HEK293 (cell line): ENCODE measurements around the gene LSMEM2.

Experiments used
- CTCF ChIA-PET: fragments of 350-600 bp; formaldehyde crosslinking; extraction: SDS; loops from one replicate; lab custom pipeline; 2021; ENCODE audit warnings: antibody characterized with exemption; lab: Yijun Ruan, JAX
- POLR2A ChIA-PET: fragments of 300-600 bp; formaldehyde crosslinking; extraction: SDS; loops from one replicate; lab custom pipeline; 2020; ENCODE audit warnings: antibody characterized with exemption, inconsistent platforms; lab: Yijun Ruan, JAX
- H3K27ac ChIP-seq: fragments of 200-500 bp; sonication (Bioruptor generic); 2 replicates; pipeline ENCODE4 v1.5.1; 2014; ENCODE audit warnings: low read depth, low read length, control low read depth, inconsistent platforms; ENCODE audit errors: extremely low read depth
- H3K36me3 ChIP-seq, 2 experiments: fragments of 200-500 bp in 1 of 2; sonication (Bioruptor generic) in 1 of 2; 1 replicate in 1 of 2; 2 replicates in 1 of 2; pipeline ENCODE4 v1.5.1; 2014 to 2017; ENCODE audit warnings: inconsistent platforms in 2 of 2, low read length in 2 of 2; ENCODE audit not compliant: control insufficient read depth in 2 of 2, insufficient read depth in 1 of 2
- H3K4me1 ChIP-seq: fragments of 200-500 bp; sonication (Bioruptor generic); 2 replicates; pipeline ENCODE4 v1.5.1; 2014; ENCODE audit warnings: mild to moderate bottlenecking, low read length, inconsistent platforms; ENCODE audit not compliant: control insufficient read depth, insufficient read depth
- H3K4me3 ChIP-seq: 2 replicates; pipeline ENCODE4 v1.5.1; 2011; ENCODE audit warnings: low read depth, mild to moderate bottlenecking, control low read depth, low read length, moderate library complexity
- H3K9me3 ChIP-seq: fragments of 200-500 bp; sonication (Bioruptor generic); 2 replicates; pipeline ENCODE4 v1.5.1; 2014; ENCODE audit warnings: low read depth, low read length, inconsistent platforms; ENCODE audit not compliant: control insufficient read depth, insufficient read depth
- GFI1B ChIP-seq: fragments of 450-650 bp; formaldehyde crosslinking; IDR thresholded peaks from 2 replicates; pipeline ENCODE4 v1.5.1; 2016; ENCODE audit warnings: missing biosample characterization, missing genetic modification characterization
- MZF1 ChIP-seq: fragments of 450-650 bp; formaldehyde crosslinking; IDR thresholded peaks from 2 replicates; pipeline ENCODE4 v1.5.1; 2017; ENCODE audit warnings: missing biosample characterization, missing genetic modification characterization, borderline replicate concordance
- REPIN1 ChIP-seq: fragments of 450-650 bp; formaldehyde crosslinking; IDR thresholded peaks from 2 replicates; pipeline ENCODE4 v1.5.1; 2017; ENCODE audit warnings: missing biosample characterization, missing genetic modification characterization, low read depth
- ZBTB20 ChIP-seq: fragments of 450-650 bp; formaldehyde crosslinking; IDR thresholded peaks from 2 replicates; pipeline ENCODE4 v1.5.1; 2016; ENCODE audit warnings: missing biosample characterization, missing genetic modification characterization
- ZNF121 ChIP-seq: fragments of 450-650 bp; formaldehyde crosslinking; IDR thresholded peaks from 2 replicates; pipeline ENCODE4 v1.5.1; 2016; ENCODE audit warnings: missing biosample characterization, missing genetic modification characterization
- ZNF169 ChIP-seq: fragments of 450-650 bp; formaldehyde crosslinking; IDR thresholded peaks from 2 replicates; pipeline ENCODE4 v1.5.1; 2016; ENCODE audit warnings: missing biosample characterization, missing genetic modification characterization
- ZNF174 ChIP-seq: fragments of 450-650 bp; formaldehyde crosslinking; IDR thresholded peaks from 2 replicates; pipeline ENCODE4 v1.5.0; 2017; ENCODE audit warnings: missing biosample characterization, mild to moderate bottlenecking, missing genetic modification characterization
- ZNF223 ChIP-seq: fragments of 450-650 bp; formaldehyde crosslinking; IDR thresholded peaks from 2 replicates; pipeline ENCODE4 v1.5.1; 2016; ENCODE audit warnings: missing biosample characterization, missing genetic modification characterization
- ZNF274 ChIP-seq, 2 experiments: fragments of 200-500 bp in 1 of 2; fragments of 450-650 bp in 1 of 2; sonication (Bioruptor generic) in 1 of 2; formaldehyde crosslinking in 1 of 2; IDR thresholded peaks; 2 replicates each; pipeline versions ENCODE4 v1.5.1 to v1.6.1; 2014 to 2016; ENCODE audit warnings: borderline replicate concordance in 1 of 2, inconsistent platforms in 1 of 2, low read length in 1 of 2, missing biosample characterization in 1 of 2, missing genetic modification characterization in 1 of 2
- ZNF335 ChIP-seq: fragments of 450-650 bp; formaldehyde crosslinking; conservative IDR thresholded peaks from 2 replicates; pipeline ENCODE4 v1.5.1; 2016; ENCODE audit warnings: missing biosample characterization, missing genetic modification characterization
- ZNF433 ChIP-seq: fragments of 450-650 bp; formaldehyde crosslinking; IDR thresholded peaks from 2 replicates; pipeline ENCODE4 v1.5.1; 2016; ENCODE audit warnings: missing biosample characterization, missing genetic modification characterization, low read depth
- ZNF48 ChIP-seq: fragments of 450-650 bp; formaldehyde crosslinking; IDR thresholded peaks from 2 replicates; pipeline ENCODE4 v1.5.1; 2016; ENCODE audit warnings: missing biosample characterization, missing genetic modification characterization
- ZNF501 ChIP-seq: fragments of 450-650 bp; formaldehyde crosslinking; IDR thresholded peaks from 2 replicates; pipeline ENCODE4 v1.5.1; 2016; ENCODE audit warnings: missing biosample characterization, missing genetic modification characterization
- ZNF521 ChIP-seq: fragments of 450-650 bp; formaldehyde crosslinking; IDR thresholded peaks from 2 replicates; pipeline ENCODE4 v1.5.1; 2017; ENCODE audit warnings: missing biosample characterization, mild to moderate bottlenecking, missing genetic modification characterization
- ZNF561 ChIP-seq: fragments of 450-650 bp; IDR thresholded peaks from 2 replicates; pipeline ENCODE4 v1.5.1; 2018; ENCODE audit warnings: missing biosample characterization, missing genetic modification characterization, borderline replicate concordance
- ZNF600 ChIP-seq: fragments of 450-650 bp; formaldehyde crosslinking; IDR thresholded peaks from 2 replicates; pipeline ENCODE4 v1.5.1; 2016; ENCODE audit warnings: missing biosample characterization, missing genetic modification characterization
- ZNF626 ChIP-seq: fragments of 450-650 bp; sonication (Bioruptor Pico); formaldehyde crosslinking; IDR thresholded peaks from 2 replicates; pipeline ENCODE4 v1.5.1; 2018; ENCODE audit warnings: missing biosample characterization, missing genetic modification characterization, inconsistent platforms
- ZNF76 ChIP-seq: fragments of 450-650 bp; formaldehyde crosslinking; IDR thresholded peaks from 2 replicates; pipeline ENCODE4; 2016; ENCODE audit warnings: low read depth, missing biosample characterization, missing genetic modification characterization, borderline replicate concordance
- ZSCAN16 ChIP-seq: fragments of 450-650 bp; formaldehyde crosslinking; IDR thresholded peaks from 2 replicates; pipeline ENCODE4 v1.5.1; 2016; ENCODE audit warnings: missing biosample characterization, missing genetic modification characterization
- ZXDB ChIP-seq: fragments of 450-650 bp; formaldehyde crosslinking; IDR thresholded peaks from 2 replicates; pipeline ENCODE4 v1.5.1; 2016; ENCODE audit warnings: missing biosample characterization, missing genetic modification characterization
- TF ChIP-seq, protein P1 (sequence below): fragments of 450-650 bp; formaldehyde crosslinking; IDR thresholded peaks from 2 replicates; pipeline ENCODE4 v1.5.1; 2016; ENCODE audit warnings: missing biosample characterization, missing genetic modification characterization
- TF ChIP-seq, protein P2 (sequence below): fragments of 450-650 bp; formaldehyde crosslinking; IDR thresholded peaks from 2 replicates; pipeline ENCODE4 v1.5.1; 2016; ENCODE audit warnings: missing biosample characterization, missing genetic modification characterization
- TF ChIP-seq, protein P3 (sequence below): fragments of 450-650 bp; formaldehyde crosslinking; IDR thresholded peaks from 2 replicates; pipeline ENCODE4 v1.5.1; 2016; ENCODE audit warnings: missing biosample characterization, missing genetic modification characterization

The LSMEM2 gene

DNA sequence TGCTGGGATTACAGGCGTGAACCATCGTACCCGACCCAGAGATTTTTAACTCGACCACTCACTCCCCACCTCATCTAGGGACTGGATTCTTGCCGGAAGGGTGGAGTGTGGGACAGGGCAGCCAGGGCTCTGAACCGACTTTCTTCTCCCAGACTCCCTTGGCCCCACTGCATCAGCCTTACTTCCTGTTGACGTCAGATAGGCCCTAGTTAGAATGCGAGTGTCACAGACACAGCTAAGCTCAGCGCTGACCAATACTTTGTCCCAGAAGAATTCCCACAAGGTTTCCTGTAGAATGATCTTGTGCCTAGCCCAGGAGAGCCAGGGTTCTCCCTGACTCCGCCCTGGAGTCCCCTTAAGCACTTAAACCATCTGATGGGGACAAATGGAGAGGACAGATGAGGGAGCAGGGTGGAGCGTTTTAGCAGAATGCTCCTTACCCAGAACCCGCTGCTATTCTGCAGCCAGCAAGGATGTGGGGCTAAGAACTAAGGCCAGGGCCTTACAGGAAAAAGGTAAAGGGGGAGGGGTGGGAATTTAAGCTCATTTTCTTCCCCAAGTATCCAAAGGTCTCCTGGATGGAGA is 54.9 kb downstream of the LSMEM2 start:
- Histone ChIP-seq H3K27ac (no peak overlapping the region), H3K4me1 (no peaks in the 10 kb centered on the region; the same call in 1 of the 2 replicates), H3K36me3 (peaks cover 3 to 55% of the 10 kb centered on the region in 2 experiments), H3K4me3 (no peak overlapping the region), H3K9me3 (no peaks in the 10 kb centered on the region)
- POLR2A ChIA-PET, result interaction anchor here (0.6 to 2.2 kb wide), 3 partner anchors 29 to 69 kb away, joined by 3 to 4 read pairs (median 3); partner anchors contain the start of genes HYAL3 and NAA80
- CTCF ChIA-PET, result interaction anchor here (1.0 to 1.6 kb wide), 2 partner anchors 10 to 210 kb away, joined by 4 to 5 read pairs; no protein-coding TSS in a partner anchor
- no peak for TF ChIP-seq ZNF48
- TF ChIP-seq, all 188 proteins: peak for 0

DNA sequence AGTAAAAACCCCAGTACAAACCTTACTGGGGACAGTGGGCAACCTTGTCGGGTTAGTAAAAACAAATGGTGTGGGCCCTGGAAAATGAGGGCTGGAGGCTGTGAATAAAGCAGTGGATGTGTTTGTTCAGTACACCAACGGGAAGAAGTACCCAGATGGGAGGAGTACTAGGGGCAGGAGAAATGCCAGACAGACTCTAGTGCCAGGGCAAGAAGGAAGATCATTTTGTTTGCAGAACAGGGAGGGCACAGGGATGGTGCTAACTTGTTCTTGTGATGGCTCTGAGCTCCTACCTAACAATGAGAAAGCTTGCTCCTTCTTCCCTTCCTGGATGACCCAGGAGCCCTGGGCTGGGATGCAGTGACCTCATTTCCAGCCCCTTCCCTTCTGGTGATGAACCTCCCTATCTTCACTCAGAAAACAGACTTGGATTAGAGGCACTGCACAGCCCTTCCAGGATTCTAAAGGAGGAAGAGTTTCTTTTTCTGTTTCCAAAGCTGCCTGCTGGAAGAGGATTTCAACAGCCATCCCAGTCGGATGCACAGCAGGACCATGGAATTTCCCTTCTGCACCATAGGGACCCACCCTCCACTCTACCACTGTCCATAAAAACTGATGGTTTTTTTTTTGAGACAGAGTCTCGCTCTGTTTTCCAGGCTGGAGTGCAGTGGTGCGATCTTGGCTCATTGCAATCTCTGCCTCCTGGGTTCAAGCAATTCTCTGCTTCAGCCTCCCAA is 55.6 kb downstream of the LSMEM2 start:
- Histone ChIP-seq H3K4me3 (no peak overlapping the region), H3K4me1 (no peaks in the 10 kb centered on the region; the same call in 1 of the 2 replicates), H3K9me3 (no peaks in the 10 kb centered on the region), H3K36me3 (peaks cover 3 to 51% of the 10 kb centered on the region in 2 experiments), H3K27ac (no peak overlapping the region)
- ChIA-PET CTCF (interaction anchor here (1.0 to 1.6 kb wide), 2 partner anchors 11 to 209 kb away, joined by 4 to 5 read pairs; no protein-coding TSS in a partner anchor), POLR2A (interaction anchor here (0.9 to 2.2 kb wide), 2 partner anchors 35 to 70 kb away, joined by 3 to 4 read pairs; partner anchors contain the start of genes HYAL3 and NAA80)
- TF ChIP-seq ZNF600 (tag by site-specific recombination) (0 out of 2 replicates have a peak, but pooled peaks have one; percentile 11), MZF1 (tag by site-specific recombination) (no peak)

DNA sequence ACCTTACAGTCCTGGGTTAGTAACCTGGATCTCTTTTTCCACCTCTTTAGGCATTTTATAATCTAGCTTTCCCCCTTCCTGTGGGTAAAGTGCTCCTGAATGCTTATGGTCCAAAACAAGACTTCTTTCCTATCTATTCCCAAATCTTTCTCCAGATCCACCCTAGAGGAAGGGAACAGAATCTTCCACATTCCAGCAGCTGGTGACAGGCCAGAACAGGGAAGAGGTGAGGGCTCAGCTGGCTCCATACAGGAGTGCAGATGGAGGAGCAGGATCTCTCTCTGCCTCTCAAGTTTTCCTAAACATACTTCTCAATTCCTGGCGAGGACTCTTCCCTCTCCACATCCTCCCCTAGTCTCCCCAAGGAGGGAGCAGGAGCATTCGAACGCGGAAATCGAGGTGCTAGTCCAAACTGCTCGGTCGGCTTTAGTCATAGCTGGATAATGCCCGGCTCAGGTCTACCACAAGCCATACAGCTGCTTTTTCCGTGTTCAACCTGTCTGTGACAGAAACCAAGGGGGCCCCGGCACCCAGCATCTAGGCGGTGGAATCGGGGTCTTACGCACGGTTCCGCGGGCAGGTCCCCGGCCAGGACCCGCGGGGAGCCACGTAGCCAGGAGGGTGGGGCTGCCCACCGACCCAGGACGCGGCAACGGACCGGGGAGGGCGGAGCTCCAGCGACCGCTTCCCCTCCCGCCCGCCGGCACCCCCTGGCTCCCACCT is 57.7 kb downstream of the LSMEM2 start:
- Histone ChIP-seq H3K36me3 (peaks cover 3 to 35% of the 10 kb centered on the region in 2 experiments; a peak in 2 of 3 replicates), H3K4me3 (peak overlapping the region; percentile 96), H3K27ac (peak overlapping the region; percentile 88), H3K9me3 (no peaks in the 10 kb centered on the region), H3K4me1 (no peaks in the 10 kb centered on the region; the same call in 1 of the 2 replicates)
- ChIA-PET CTCF (interaction anchor here (0.7 to 2.6 kb wide), 9 partner anchors 8 to 206 kb away, joined by 3 to 13 read pairs (median 4); partner anchors contain the start of gene TUSC2), POLR2A (interaction anchor here (0.6 to 2.7 kb wide), 26 partner anchors 8 to 1060 kb away, joined by 3 to 63 read pairs (median 6); partner anchors contain the start of genes CYB561D2, GNAI2, HEMK1 and HYAL2)
- 0 out of 2 replicates have a peak, but pooled peaks have one; percentile 40 for TF ChIP-seq REPIN1
- TF ChIP-seq ZNF274 (IDR thresholded peaks at IDR 0.05; ENCODE audit: low read length), result no peak
- no peak for TF ChIP-seq ZNF274 (tag by site-specific recombination; IDR thresholded peaks at IDR 0.05; ENCODE audit: borderline replicate concordance)
- TF ChIP-seq ZSCAN16 (tag by site-specific recombination), result 0 out of 2 replicates have a peak, but pooled peaks have one; percentile 26
- 0 out of 2 replicates have a peak, but pooled peaks have one; percentile 13 for TF ChIP-seq ZNF76 (tag by site-specific recombination)
- peak; percentile 97 for TF ChIP-seq ZNF223 (tag by site-specific recombination)
- no peak for TF ChIP-seq ZXDB (tag by site-specific recombination)
- TF ChIP-seq ZNF501 (tag by site-specific recombination), result no peak
- no peak for TF ChIP-seq ZNF169 (tag by site-specific recombination)
- TF ChIP-seq ZNF174 (tag by site-specific recombination), result no peak
- peak; percentile 35 for TF ChIP-seq ZNF335 (tag by site-specific recombination)
- TF ChIP-seq, protein P1, sequence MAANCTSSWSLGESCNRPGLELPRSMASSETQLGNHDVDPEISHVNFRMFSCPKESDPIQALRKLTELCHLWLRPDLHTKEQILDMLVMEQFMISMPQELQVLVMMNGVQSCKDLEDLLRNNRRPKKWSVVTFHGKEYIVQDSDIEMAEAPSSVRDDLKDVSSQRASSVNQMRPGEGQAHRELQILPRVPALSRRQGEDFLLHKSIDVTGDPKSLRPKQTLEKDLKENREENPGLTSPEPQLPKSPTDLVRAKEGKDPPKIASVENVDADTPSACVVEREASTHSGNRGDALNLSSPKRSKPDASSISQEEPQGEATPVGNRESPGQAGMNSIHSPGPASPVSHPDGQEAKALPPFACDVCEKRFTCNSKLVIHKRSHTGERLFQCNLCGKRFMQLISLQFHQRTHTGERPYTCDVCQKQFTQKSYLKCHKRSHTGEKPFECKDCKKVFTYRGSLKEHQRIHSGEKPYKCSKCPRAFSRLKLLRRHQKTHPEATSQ (tag by site-specific recombination), result no peak
- no peak for TF ChIP-seq ZNF561 (tag by site-specific recombination)
- no peak for TF ChIP-seq ZNF626 (tag by site-specific recombination)
- TF ChIP-seq ZNF121, result no peak
- no peak for TF ChIP-seq GFI1B
- TF ChIP-seq, protein P2, sequence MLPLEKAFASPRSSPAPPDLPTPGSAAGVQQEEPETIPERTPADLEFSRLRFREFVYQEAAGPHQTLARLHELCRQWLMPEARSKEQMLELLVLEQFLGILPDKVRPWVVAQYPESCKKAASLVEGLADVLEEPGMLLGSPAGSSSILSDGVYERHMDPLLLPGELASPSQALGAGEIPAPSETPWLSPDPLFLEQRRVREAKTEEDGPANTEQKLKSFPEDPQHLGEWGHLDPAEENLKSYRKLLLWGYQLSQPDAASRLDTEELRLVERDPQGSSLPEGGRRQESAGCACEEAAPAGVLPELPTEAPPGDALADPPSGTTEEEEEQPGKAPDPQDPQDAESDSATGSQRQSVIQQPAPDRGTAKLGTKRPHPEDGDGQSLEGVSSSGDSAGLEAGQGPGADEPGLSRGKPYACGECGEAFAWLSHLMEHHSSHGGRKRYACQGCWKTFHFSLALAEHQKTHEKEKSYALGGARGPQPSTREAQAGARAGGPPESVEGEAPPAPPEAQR (tag by site-specific recombination), result no peak
- TF ChIP-seq ZNF433 (tag by site-specific recombination), result no peak
- TF ChIP-seq ZBTB20, result peak; percentile 99
- no peak for TF ChIP-seq ZNF521 (tag by site-specific recombination)
- TF ChIP-seq, protein P3, sequence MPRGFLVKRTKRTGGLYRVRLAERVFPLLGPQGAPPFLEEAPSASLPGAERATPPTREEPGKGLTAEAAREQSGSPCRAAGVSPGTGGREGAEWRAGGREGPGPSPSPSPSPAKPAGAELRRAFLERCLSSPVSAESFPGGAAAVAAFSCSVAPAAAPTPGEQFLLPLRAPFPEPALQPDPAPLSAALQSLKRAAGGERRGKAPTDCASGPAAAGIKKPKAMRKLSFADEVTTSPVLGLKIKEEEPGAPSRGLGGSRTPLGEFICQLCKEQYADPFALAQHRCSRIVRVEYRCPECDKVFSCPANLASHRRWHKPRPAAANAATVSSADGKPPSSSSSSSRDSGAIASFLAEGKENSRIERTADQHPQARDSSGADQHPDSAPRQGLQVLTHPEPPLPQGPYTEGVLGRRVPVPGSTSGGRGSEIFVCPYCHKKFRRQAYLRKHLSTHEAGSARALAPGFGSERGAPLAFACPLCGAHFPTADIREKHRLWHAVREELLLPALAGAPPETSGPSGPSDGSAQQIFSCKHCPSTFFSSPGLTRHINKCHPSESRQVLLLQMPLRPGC (tag by site-specific recombination), result no peak
